HepG2 (cell line): ENCODE data around the gene ASCC3. TPM values are rescaled to one million over a fixed set of nuclear protein-coding genes. Genes with fewer than 3 reads are reported as not detected.

Experiments
- AHR ChIP-seq: IDR thresholded peaks from 2 replicates; pipeline ENCODE4 v1.6.1; 2018; ENCODE audit warnings: missing genetic modification reagents, missing compliant biosample characterization
- ATF7 ChIP-seq, 2 experiments: fragments of 450-650 bp in 1 of 2; sonication (generic) in 1 of 2; formaldehyde crosslinking in 1 of 2; IDR thresholded peaks; 2 replicates each; pipeline versions ENCODE4 v1.4.0 to v1.6.1; 2016 to 2020; ENCODE audit warnings: antibody characterized with exemption in 1 of 2, mild to moderate bottlenecking in 1 of 2, missing genetic modification reagents in 1 of 2
- E2F5 ChIP-seq: sonication (generic); formaldehyde crosslinking; conservative IDR thresholded peaks from 2 replicates; pipeline ENCODE4 v1.4.0; 2020; ENCODE audit warnings: missing genetic modification reagents
- FOXK2 ChIP-seq: fragments of 450-650 bp; IDR thresholded peaks from 2 replicates; pipeline ENCODE4 v1.6.1; 2016
- HNF4A ChIP-seq: sonication (generic); formaldehyde crosslinking; IDR thresholded peaks from 2 replicates; pipeline ENCODE4 v1.4.0; 2020; ENCODE audit warnings: missing genetic modification reagents
- MAFF ChIP-seq: IDR thresholded peaks from 2 replicates; pipeline ENCODE4 v1.6.1; 2011; ENCODE audit warnings: low read depth, low read length, improper control_type of control experiment
- MYPOP ChIP-seq: sonication (generic); formaldehyde crosslinking; IDR thresholded peaks from 2 replicates; pipeline ENCODE4 v1.8.1; 2023; ENCODE audit warnings: mild to moderate bottlenecking, moderate library complexity, missing genetic modification reagents
- RBM39 ChIP-seq: fragments of 200-400 bp; formaldehyde crosslinking; IDR thresholded peaks from one replicate; pipeline ENCODE4 v1.6.1; 2018; ENCODE audit warnings: antibody characterized with exemption, mild to moderate bottlenecking, low read depth, low read length; ENCODE audit not compliant: poor library complexity, severe bottlenecking
- SRSF4 ChIP-seq: fragments of 200-400 bp; formaldehyde crosslinking; IDR thresholded peaks from one replicate; pipeline ENCODE4 v1.6.1; 2018; ENCODE audit warnings: mild to moderate bottlenecking, low read depth, low read length, moderate library complexity; ENCODE audit not compliant: poor library complexity, severe bottlenecking
- TMF1 ChIP-seq: sonication (generic); formaldehyde crosslinking; IDR thresholded peaks from 2 replicates; pipeline ENCODE4 v1.8.1; 2022; ENCODE audit warnings: low read depth, missing genetic modification reagents
- U2AF2 ChIP-seq: fragments of 200-400 bp; formaldehyde crosslinking; IDR thresholded peaks from 2 replicates; pipeline ENCODE4 v1.6.1; 2017; ENCODE audit warnings: low read depth, mild to moderate bottlenecking, low read length
- ZIK1 ChIP-seq: sonication (generic); formaldehyde crosslinking; IDR thresholded peaks from 2 replicates; pipeline ENCODE4 v1.5.0; 2020; ENCODE audit warnings: mild to moderate bottlenecking, low read depth, missing genetic modification reagents, borderline replicate concordance
- ZNF260 ChIP-seq: sonication (generic); formaldehyde crosslinking; IDR thresholded peaks from 2 replicates; pipeline ENCODE4 v1.4.0; 2020; ENCODE audit warnings: missing genetic modification reagents, low read depth, mild to moderate bottlenecking, borderline replicate concordance
- ZNF639 ChIP-seq: conservative IDR thresholded peaks from 2 replicates; pipeline ENCODE4 v1.6.1; 2018; ENCODE audit warnings: missing genetic modification reagents
- ZNF883 ChIP-seq: sonication (generic); formaldehyde crosslinking; IDR thresholded peaks from 2 replicates; pipeline ENCODE4 v1.5.1; 2020; ENCODE audit warnings: mild to moderate bottlenecking, missing genetic modification reagents; ENCODE audit errors: not compliant biosample characterization
- polyA plus RNA-seq, 8 experiments: library from polyadenylated mRNA; depleted of rRNA in 3 of 8; stranded (reverse) in 7 of 8; unstranded in 1 of 8; fragments of >200 nt; fragmentation: Illumina TruSeq in 4 of 8; extraction: Trizol in 4 of 8; gene quantifications; 2 replicates each; pipeline versions ENCODE4 v1.2.1 to v1.2.3, GENCODE V29; 2011 to 2016; ENCODE audit warnings: low read depth in 4 of 8, missing spikeins in 1 of 8, mixed read lengths in 1 of 8; ENCODE audit not compliant: insufficient read depth in 1 of 8
- total RNA-seq, 5 experiments: library from RNA; depleted of rRNA; stranded (reverse); fragments of >200 nt; fragmentation: Illumina TruSeq; extraction: Trizol; gene quantifications; 2 replicates each; pipeline ENCODE4 v1.2.3, GENCODE V29; 2016; ENCODE audit warnings: low read depth in 1 of 5
- TF ChIP-seq, protein P1 (sequence below): sonication (generic); formaldehyde crosslinking; IDR thresholded peaks from 2 replicates; pipeline ENCODE4 v1.5.0; 2020; ENCODE audit warnings: missing genetic modification reagents, mild to moderate bottlenecking, borderline replicate concordance
- TF ChIP-seq, protein P2 (sequence below): sonication (generic); formaldehyde crosslinking; IDR thresholded peaks from 2 replicates; pipeline ENCODE4 v1.4.0; 2020; ENCODE audit warnings: missing genetic modification reagents; ENCODE audit errors: not compliant biosample characterization
- TF ChIP-seq, protein P3 (sequence below): sonication (generic); formaldehyde crosslinking; IDR thresholded peaks from 2 replicates; pipeline ENCODE4 v1.5.0; 2020; ENCODE audit warnings: mild to moderate bottlenecking, missing genetic modification reagents

Gene ASCC3
- total and polyA plus RNA-seq, 2 of the 13 experiments (the other 11 are each of a cell fraction or from before 2014, with no cell fraction given), result 23.1 to 55.7 TPM

GRCh38 chr6:100880853-100881706 lies at the start of gene ASCC3 (continued):
- TF ChIP-seq, protein P1, sequence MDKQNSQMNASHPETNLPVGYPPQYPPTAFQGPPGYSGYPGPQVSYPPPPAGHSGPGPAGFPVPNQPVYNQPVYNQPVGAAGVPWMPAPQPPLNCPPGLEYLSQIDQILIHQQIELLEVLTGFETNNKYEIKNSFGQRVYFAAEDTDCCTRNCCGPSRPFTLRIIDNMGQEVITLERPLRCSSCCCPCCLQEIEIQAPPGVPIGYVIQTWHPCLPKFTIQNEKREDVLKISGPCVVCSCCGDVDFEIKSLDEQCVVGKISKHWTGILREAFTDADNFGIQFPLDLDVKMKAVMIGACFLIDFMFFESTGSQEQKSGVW (CRISPR knock-in tag), result 0 out of 2 replicates have a peak, but pooled peaks have one; percentile 85
- 0 out of 2 replicates have a peak, but pooled peaks have one; percentile 3 for TF ChIP-seq HNF4A (CRISPR knock-in tag)
- TF ChIP-seq MAFF, result no peak
- peak; percentile 86 for TF ChIP-seq TMF1 (CRISPR knock-in tag)
- 0 out of 2 replicates have a peak, but pooled peaks have one; percentile 13 for TF ChIP-seq ZNF260 (CRISPR knock-in tag)
- TF ChIP-seq U2AF2, result no peak
- no peak; the same call in 1 of the 2 replicates for TF ChIP-seq ZNF639
- TF ChIP-seq MYPOP (CRISPR knock-in tag), result peak; percentile 84
- peak; percentile 84 for TF ChIP-seq E2F5 (CRISPR knock-in tag)
- peak; percentile 95 for TF ChIP-seq ZNF883 (CRISPR knock-in tag)
- TF ChIP-seq ZIK1 (CRISPR knock-in tag), result peak; percentile 90; the same call in 1 of the 2 replicates
- TF ChIP-seq FOXK2, result no peak
- TF ChIP-seq SRSF4, result no peak
- no peak for TF ChIP-seq RBM39
- TF ChIP-seq, protein P2, sequence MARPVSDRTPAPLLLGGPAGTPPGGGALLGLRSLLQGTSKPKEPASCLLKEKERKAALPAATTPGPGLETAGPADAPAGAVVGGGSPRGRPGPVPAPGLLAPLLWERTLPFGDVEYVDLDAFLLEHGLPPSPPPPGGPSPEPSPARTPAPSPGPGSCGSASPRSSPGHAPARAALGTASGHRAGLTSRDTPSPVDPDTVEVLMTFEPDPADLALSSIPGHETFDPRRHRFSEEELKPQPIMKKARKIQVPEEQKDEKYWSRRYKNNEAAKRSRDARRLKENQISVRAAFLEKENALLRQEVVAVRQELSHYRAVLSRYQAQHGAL (CRISPR knock-in tag), result no peak
- TF ChIP-seq AHR (CRISPR knock-in tag), result peak; percentile 80; the same call in 1 of the 2 replicates
- TF ChIP-seq ATF7 (IDR thresholded peaks at IDR 0.05), result no peak
- peak; percentile 73 for TF ChIP-seq ATF7 (CRISPR knock-in tag; IDR thresholded peaks at IDR 0.05)
- TF ChIP-seq, protein P3, sequence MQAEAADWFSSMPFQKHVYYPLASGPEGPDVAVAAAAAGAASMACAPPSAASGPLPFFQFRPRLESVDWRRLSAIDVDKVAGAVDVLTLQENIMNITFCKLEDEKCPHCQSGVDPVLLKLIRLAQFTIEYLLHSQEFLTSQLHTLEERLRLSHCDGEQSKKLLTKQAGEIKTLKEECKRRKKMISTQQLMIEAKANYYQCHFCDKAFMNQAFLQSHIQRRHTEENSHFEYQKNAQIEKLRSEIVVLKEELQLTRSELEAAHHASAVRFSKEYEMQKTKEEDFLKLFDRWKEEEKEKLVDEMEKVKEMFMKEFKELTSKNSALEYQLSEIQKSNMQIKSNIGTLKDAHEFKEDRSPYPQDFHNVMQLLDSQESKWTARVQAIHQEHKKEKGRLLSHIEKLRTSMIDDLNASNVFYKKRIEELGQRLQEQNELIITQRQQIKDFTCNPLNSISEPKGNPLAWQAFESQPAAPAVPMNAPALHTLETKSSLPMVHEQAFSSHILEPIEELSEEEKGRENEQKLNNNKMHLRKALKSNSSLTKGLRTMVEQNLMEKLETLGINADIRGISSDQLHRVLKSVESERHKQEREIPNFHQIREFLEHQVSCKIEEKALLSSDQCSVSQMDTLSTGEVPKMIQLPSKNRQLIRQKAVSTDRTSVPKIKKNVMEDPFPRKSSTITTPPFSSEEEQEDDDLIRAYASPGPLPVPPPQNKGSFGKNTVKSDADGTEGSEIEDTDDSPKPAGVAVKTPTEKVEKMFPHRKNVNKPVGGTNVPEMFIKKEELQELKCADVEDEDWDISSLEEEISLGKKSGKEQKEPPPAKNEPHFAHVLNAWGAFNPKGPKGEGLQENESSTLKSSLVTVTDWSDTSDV (CRISPR knock-in tag), result peak; percentile 96; the same call in 1 of the 2 replicates
